ENCODE data around the gene MEX3A. TPM values are rescaled to one million over a fixed set of nuclear protein-coding genes. Genes with fewer than 3 reads are reported as not detected.

Gene MEX3A
- total RNA-seq, 1 experiment from 2014 or later: 6.1 TPM

DNA sequence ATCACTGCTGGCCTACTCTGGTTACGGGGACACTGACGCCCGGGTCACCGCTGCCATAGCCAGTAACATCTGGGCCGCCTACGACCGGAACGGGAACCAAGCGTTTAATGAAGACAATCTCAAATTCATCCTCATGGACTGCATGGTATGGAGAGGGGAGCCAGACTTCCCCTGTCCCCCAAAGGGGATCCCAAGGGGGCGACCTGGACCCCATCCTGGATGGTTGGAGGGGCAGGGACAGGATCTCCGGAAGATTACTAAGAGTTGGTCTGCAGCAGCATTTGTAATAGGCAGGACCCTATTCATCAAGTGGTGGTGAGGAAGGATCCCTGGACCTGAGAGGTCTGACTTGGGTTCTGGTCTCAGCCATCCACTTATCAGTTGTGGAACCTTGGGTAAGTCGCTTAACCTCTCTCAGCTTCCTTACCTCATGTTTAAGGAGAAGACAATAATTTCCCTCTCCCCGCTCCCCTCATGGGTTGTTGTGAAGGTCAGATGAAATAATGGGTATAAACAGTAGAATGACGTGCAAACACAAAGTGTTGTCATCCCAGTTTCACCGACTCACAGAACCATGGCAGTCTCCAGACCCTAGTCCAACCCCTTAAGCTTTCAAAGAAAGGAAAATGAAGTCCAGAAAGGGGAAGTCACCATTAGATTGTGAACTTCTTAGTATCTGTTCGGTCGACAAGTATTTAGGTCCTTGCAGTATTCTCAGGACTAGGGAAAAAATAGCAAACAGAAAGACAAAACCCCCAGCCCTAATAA is 26.8 kb downstream of the MEX3A start:
- ATAC-seq: no peak
- Histone ChIP-seq H2AFZ (ENCODE audit: low read depth, low read length, poor library complexity, severe bottlenecking) (no peak overlapping the region), H3K27ac (ENCODE audit: low read depth, low read length) (peak overlapping the region; percentile 92)

More for the DNA sequence above, 26.8 kb downstream of the MEX3A start:
- TSS peak; percentile 69 for BruUV-seq (replicated peaks)
- no peaks in the 10 kb centered on the region for H4K20me1 ChIP-seq (ENCODE audit: insufficient read depth)
- H3K79me2 ChIP-seq (ENCODE audit: insufficient read depth, low read length): peaks cover 33% of the 10 kb centered on the region
- H3K4me3 ChIP-seq (replicated peaks in 1 of 2; ENCODE audit: low read depth in 1 of 2, low read length in 2 of 2): peak overlapping the region; percentile 89 to 95
- H3K9me3 ChIP-seq (ENCODE audit: control insufficient read depth in 1 of 2, insufficient read depth in 1 of 2, low read depth in 1 of 2, low read length in 2 of 2): no peaks in the 10 kb centered on the region
- peak overlapping the region; percentile 94 for H3K9ac ChIP-seq (ENCODE audit: low read length)
- peaks cover 6 to 24% of the 10 kb centered on the region in 2 experiments; a peak in 3 of 4 replicates for H3K4me1 ChIP-seq (ENCODE audit: control insufficient read depth in 1 of 2, insufficient read depth in 2 of 2, low read length in 2 of 2)
- H3K36me3 ChIP-seq (ENCODE audit: control insufficient read depth in 1 of 2, insufficient read depth in 2 of 2, low read length in 2 of 2): no peaks in the 10 kb centered on the region; a peak in 1 of 4 replicates
- no peak for TF ChIP-seq POLR2A (IDR thresholded peaks at IDR 0.05; ENCODE audit: borderline replicate concordance, extremely low read depth, insufficient read depth, insufficient read length)
- no peak for TF ChIP-seq SIN3A (IDR thresholded peaks at IDR 0.05; ENCODE audit: low read depth)
- TF ChIP-seq, protein P1, sequence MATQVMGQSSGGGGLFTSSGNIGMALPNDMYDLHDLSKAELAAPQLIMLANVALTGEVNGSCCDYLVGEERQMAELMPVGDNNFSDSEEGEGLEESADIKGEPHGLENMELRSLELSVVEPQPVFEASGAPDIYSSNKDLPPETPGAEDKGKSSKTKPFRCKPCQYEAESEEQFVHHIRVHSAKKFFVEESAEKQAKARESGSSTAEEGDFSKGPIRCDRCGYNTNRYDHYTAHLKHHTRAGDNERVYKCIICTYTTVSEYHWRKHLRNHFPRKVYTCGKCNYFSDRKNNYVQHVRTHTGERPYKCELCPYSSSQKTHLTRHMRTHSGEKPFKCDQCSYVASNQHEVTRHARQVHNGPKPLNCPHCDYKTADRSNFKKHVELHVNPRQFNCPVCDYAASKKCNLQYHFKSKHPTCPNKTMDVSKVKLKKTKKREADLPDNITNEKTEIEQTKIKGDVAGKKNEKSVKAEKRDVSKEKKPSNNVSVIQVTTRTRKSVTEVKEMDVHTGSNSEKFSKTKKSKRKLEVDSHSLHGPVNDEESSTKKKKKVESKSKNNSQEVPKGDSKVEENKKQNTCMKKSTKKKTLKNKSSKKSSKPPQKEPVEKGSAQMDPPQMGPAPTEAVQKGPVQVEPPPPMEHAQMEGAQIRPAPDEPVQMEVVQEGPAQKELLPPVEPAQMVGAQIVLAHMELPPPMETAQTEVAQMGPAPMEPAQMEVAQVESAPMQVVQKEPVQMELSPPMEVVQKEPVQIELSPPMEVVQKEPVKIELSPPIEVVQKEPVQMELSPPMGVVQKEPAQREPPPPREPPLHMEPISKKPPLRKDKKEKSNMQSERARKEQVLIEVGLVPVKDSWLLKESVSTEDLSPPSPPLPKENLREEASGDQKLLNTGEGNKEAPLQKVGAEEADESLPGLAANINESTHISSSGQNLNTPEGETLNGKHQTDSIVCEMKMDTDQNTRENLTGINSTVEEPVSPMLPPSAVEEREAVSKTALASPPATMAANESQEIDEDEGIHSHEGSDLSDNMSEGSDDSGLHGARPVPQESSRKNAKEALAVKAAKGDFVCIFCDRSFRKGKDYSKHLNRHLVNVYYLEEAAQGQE (IDR thresholded peaks at IDR 0.05; ENCODE audit: low read depth): no peak
- TF ChIP-seq SRF (IDR thresholded peaks at IDR 0.05; ENCODE audit: low read depth): no peak
- TF ChIP-seq, protein P2, sequence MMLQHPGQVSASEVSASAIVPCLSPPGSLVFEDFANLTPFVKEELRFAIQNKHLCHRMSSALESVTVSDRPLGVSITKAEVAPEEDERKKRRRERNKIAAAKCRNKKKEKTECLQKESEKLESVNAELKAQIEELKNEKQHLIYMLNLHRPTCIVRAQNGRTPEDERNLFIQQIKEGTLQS (IDR thresholded peaks at IDR 0.05): no peak
- no peak for TF ChIP-seq JUND (IDR thresholded peaks at IDR 0.05)
- TF ChIP-seq, protein P3, sequence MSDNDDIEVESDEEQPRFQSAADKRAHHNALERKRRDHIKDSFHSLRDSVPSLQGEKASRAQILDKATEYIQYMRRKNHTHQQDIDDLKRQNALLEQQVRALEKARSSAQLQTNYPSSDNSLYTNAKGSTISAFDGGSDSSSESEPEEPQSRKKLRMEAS (IDR thresholded peaks at IDR 0.05): no peak
- TF ChIP-seq EZH2phosphoT487 (IDR thresholded peaks at IDR 0.05; ENCODE audit: borderline replicate concordance): no peak
- TF ChIP-seq ZNF274 (IDR thresholded peaks at IDR 0.05; ENCODE audit: low read depth, low read length): no peak
- no peak for TF ChIP-seq EZH2 (IDR thresholded peaks at IDR 0.05)
- no peak for TF ChIP-seq ZFX (IDR thresholded peaks at IDR 0.05)
- TF ChIP-seq, protein P4, sequence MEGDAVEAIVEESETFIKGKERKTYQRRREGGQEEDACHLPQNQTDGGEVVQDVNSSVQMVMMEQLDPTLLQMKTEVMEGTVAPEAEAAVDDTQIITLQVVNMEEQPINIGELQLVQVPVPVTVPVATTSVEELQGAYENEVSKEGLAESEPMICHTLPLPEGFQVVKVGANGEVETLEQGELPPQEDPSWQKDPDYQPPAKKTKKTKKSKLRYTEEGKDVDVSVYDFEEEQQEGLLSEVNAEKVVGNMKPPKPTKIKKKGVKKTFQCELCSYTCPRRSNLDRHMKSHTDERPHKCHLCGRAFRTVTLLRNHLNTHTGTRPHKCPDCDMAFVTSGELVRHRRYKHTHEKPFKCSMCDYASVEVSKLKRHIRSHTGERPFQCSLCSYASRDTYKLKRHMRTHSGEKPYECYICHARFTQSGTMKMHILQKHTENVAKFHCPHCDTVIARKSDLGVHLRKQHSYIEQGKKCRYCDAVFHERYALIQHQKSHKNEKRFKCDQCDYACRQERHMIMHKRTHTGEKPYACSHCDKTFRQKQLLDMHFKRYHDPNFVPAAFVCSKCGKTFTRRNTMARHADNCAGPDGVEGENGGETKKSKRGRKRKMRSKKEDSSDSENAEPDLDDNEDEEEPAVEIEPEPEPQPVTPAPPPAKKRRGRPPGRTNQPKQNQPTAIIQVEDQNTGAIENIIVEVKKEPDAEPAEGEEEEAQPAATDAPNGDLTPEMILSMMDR (IDR thresholded peaks at IDR 0.05 in 2 of 3, conservative IDR thresholded peaks at IDR 0.05 in 1 of 3; ENCODE audit: borderline replicate concordance in 1 of 3, insufficient read depth in 1 of 3, low read depth in 2 of 3, low read length in 2 of 3): no peak
- no peak for TF ChIP-seq TCF7L2 (IDR thresholded peaks at IDR 0.05; ENCODE audit: borderline replicate concordance, extremely low read depth, insufficient read depth, insufficient read length)
- DNase-seq (ENCODE audit: low read depth, low spot score): no peak
- no peaks in the 10 kb centered on the region for H3K27me3 ChIP-seq (ENCODE audit: insufficient read depth, low read length)
- H3K4me2 ChIP-seq (ENCODE audit: low read length): peak overlapping the region; percentile 100
- no peaks in the 10 kb centered on the region for H3K9me2 ChIP-seq (ENCODE audit: insufficient read depth)
- POLR2A ChIA-PET: no interaction called here
- CTCF ChIA-PET: no interaction called here
- RAD21 ChIA-PET (ENCODE audit: low non-redundant PET in 1 of 2, low total read pairs in 2 of 2, uncharacterized antibody in 2 of 2, unreplicated experiment in 2 of 2): no interaction called here
- intact Hi-C loops (cut with micrococcal nuclease): loop anchor here (2.0 kb wide), 1 partner anchor 35 kb away; the partner anchor contains the start of gene SSR2
